ENCODE results near the gene TULP4.

The TULP4 gene

GRCh38 chr6:158417760-158418098, 105.5 kb downstream of the TULP4 start:
- no peak for DNase-seq (ENCODE audit: low read depth in 3 of 3)

GRCh38 chr6:158418501-158418900, 106.2 kb downstream of the TULP4 start:
- no peak for DNase-seq (ENCODE audit: low read depth in 3 of 3)

- DNase-seq (ENCODE audit: low read depth in 3 of 3) = no peak
Observed at GRCh38 chr6:158419339-158419909, 107.2 kb downstream of the TULP4 start.

- DNase-seq (ENCODE audit: low read depth in 3 of 3) = no peak
Observed at GRCh38 chr6:158421381-158421780, 109.1 kb downstream of the TULP4 start.

- DNase-seq (ENCODE audit: low read depth in 3 of 3) = no peak
Observed at GRCh38 chr6:158422629-158423238, 110.5 kb downstream of the TULP4 start.

GRCh38 chr6:158431036-158431435, 118.8 kb downstream of the TULP4 start:
- DNase-seq (ENCODE audit: low read depth in 3 of 3) = no peak

- no peak for DNase-seq (ENCODE audit: low read depth in 3 of 3)
Observed at GRCh38 chr6:158431560-158431959, 119.3 kb downstream of the TULP4 start.

GRCh38 chr6:158437571-158437970, 125.3 kb downstream of the TULP4 start:
- no peak for DNase-seq (ENCODE audit: low read depth in 3 of 3)

DNA sequence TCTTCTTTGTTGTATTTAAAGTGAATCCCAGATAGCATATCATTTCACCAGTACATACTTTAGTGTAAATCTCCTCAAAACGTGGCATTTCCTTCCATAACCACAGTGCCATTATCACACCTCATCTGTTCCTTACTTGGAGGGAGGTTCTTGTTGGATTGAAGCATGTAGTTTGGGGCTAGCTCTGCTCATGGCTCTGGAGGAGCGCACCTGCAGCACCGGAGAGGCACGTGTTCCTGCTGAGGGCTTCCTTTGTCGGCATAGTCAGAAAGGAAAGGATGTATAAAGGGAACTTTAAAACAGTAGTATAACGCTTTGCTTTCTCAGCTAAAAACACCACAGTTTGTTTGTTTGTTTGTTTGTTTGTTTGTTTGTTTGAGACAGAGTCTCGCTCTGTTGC, 126.0 kb downstream of the TULP4 start:
- DNase-seq (ENCODE audit: low read depth in 3 of 3) = no peak

DNA sequence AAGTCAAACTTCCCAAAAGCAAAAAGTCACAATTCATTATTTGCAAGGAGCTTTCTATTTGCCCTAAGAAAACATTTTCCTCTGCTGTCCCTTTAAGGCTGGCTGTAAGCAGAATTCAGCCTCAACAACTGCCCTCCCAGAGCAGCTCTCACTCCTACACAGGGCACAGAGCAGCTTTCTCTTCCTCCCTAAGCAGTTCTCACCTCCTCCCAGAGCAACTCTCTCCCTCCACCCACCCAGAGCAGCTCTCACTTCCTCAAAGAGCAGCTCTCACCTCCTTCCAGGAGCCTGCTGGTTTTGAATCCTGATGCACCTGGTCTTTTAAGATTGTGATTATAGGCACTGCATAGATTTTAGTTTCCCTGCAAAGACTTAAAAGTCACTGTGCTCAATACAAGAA, 127.0 kb downstream of the TULP4 start:
- DNase-seq (ENCODE audit: low read depth in 3 of 3) = no peak

- no peak for DNase-seq (ENCODE audit: low read depth in 3 of 3)
Observed at GRCh38 chr6:158441716-158442215, 129.5 kb downstream of the TULP4 start.

- no peak for DNase-seq (ENCODE audit: low read depth in 3 of 3)
Observed at GRCh38 chr6:158442306-158442705, 130.0 kb downstream of the TULP4 start.

GRCh38 chr6:158445426-158446085, 133.3 kb downstream of the TULP4 start:
- no peak for DNase-seq (ENCODE audit: low read depth in 3 of 3)

GRCh38 chr6:158448856-158449255, 136.6 kb downstream of the TULP4 start:
- no peak for DNase-seq (ENCODE audit: low read depth in 3 of 3)

GRCh38 chr6:158452191-158452590, 139.9 kb downstream of the TULP4 start:
- DNase-seq (ENCODE audit: low read depth in 3 of 3) = no peak

GRCh38 chr6:158457131-158457530, 144.9 kb downstream of the TULP4 start:
- no peak for DNase-seq (ENCODE audit: low read depth in 3 of 3)

GRCh38 chr6:158457616-158458278, 145.5 kb downstream of the TULP4 start:
- DNase-seq (ENCODE audit: low read depth in 3 of 3) = no peak

GRCh38 chr6:158459726-158460125, 147.5 kb downstream of the TULP4 start:
- no peak for DNase-seq (ENCODE audit: low read depth in 3 of 3)

GRCh38 chr6:158460602-158461169, 148.4 kb downstream of the TULP4 start:
- DNase-seq (ENCODE audit: low read depth in 3 of 3) = no peak

DNA sequence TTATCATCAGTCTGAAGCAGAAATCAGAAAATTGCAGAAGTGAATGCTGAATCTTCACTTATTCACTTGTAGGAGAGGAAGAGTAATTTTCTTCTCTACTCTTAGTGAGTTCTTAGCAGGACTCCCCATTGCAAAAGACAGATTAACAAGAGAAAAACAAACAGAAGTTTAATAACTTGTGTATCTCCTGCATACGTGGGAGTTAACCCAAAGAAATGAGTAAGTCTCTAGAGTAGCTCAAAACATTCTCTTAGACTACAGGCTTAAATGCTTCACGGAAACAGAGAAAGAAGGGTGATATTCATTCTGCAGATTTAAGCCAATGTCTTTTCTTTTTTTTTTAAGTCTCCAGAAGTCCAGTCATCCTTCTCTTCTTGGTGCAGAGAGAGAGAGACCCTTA, 149.7 kb downstream of the TULP4 start:
- no peak for DNase-seq (ENCODE audit: low read depth in 3 of 3)

DNA sequence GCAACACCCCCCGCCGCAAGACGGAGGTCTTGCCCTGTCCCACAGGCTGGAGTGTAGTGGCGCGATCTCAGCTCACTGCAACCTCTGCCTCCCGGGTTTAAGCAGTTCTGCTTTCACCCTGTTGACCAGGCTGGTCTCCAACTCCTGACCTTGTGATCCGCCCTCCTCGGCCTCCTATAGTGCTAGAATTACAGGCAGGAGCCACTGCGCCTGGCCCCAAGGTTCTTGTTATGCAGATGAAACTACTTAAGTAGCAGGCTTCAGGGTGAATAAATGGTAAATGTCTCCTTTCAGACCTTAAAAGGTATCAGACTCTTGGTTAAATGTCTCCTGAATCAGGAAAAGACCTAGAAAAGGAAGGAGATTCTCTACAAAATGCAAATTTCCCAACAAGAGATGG, 152.2 kb downstream of the TULP4 start:
- no peak for DNase-seq (ENCODE audit: low read depth in 3 of 3)

- no peak for DNase-seq (ENCODE audit: low read depth in 3 of 3)
Observed at GRCh38 chr6:158465257-158465656, 153.0 kb downstream of the TULP4 start.
